Measurements from ENCODE around the gene LITAFD. TPM values are rescaled to one million over a fixed set of nuclear protein-coding genes. Genes with fewer than 3 reads are reported as not detected.

LITAFD gene
- total and polyA plus RNA-seq, 2 of the 4 experiments (the other 2 are of a cell fraction), result not detected

- CTCF ChIA-PET, result interaction anchor here (1.1 kb wide), 1 partner anchor 122 kb away, joined by 4 read pairs; no protein-coding TSS in a partner anchor
- no peak overlapping the region for H4K8ac ChIP-seq (ENCODE audit: low read depth in 2 of 2, low read length in 2 of 2)
- no peak overlapping the region for H3K56ac ChIP-seq (ENCODE audit: extremely low read depth, insufficient read depth, low read length)
- H2AK5ac ChIP-seq (ENCODE audit: low read depth, low read length), result no peak overlapping the region
- no peak overlapping the region for H4K91ac ChIP-seq (ENCODE audit: insufficient read depth, low read depth, low read length)
- 79% methylated on average over 6 of the region's 19 CpGs; no CpG with 5 or more reads in 1 of the 2 experiments for WGBS, 2 experiments (ENCODE audit: extremely low coverage in 2 of 2, insufficient read length in 1 of 2)
- no peaks in the 10 kb centered on the region for H3K27me3 ChIP-seq (ENCODE audit: control insufficient read depth, insufficient read depth, low read length)
- H3K79me1 ChIP-seq (ENCODE audit: low read depth in 1 of 2, low read length in 2 of 2), result peaks cover 3 to 56% of the 10 kb centered on the region in 2 experiments; a peak in 3 of 4 replicates
- DNase-seq (no peak), ATAC-seq (ENCODE audit: low read depth) (no peak)
- peaks cover 38% of the 10 kb centered on the region for H4K20me1 ChIP-seq (ENCODE audit: insufficient read depth, low read length)
- H4K5ac ChIP-seq (ENCODE audit: low read depth, low read length), result no peak overlapping the region
- no peak overlapping the region for H3K9ac ChIP-seq (ENCODE audit: low read depth, low read length)
- H2BK15ac ChIP-seq (ENCODE audit: low read depth, low read length), result no peak overlapping the region
- no TSS peak for BruUV-seq (replicated peaks)
- H3K4me2 ChIP-seq (ENCODE audit: low read depth, low read length), result no peak overlapping the region
- no peak overlapping the region for H3K18ac ChIP-seq (ENCODE audit: low read depth, low read length)
- no peak overlapping the region for H3K4ac ChIP-seq (ENCODE audit: low read depth, low read length)
- no peak overlapping the region for H2AK9ac ChIP-seq (replicated peaks; ENCODE audit: low read depth, low read length, poor library complexity)
- H3K4me1 ChIP-seq (ENCODE audit: control insufficient read depth, insufficient read depth, low read length), result peaks cover 27% of the 10 kb centered on the region
- no peak overlapping the region; the same call in 1 of the 2 replicates for H3K14ac ChIP-seq (replicated peaks; ENCODE audit: low read depth, low read length)
- POLR2A ChIA-PET (ENCODE audit: unreplicated experiment), result no interaction called here
- H3K4me3 ChIP-seq (ENCODE audit: insufficient read depth, low read depth, low read length), result no peak overlapping the region
- H2BK5ac ChIP-seq (ENCODE audit: low read depth, low read length, poor library complexity, severe bottlenecking), result no peak overlapping the region
- H2BK20ac ChIP-seq (ENCODE audit: low read depth, low read length), result no peak overlapping the region
- TF ChIP-seq BHLHE40 (IDR thresholded peaks at IDR 0.05; ENCODE audit: low read depth, low read length) (no peak), RFX5 (IDR thresholded peaks at IDR 0.05; ENCODE audit: low read depth, low read length) (no peak), POLR2A (IDR thresholded peaks at IDR 0.05; ENCODE audit: low read depth, low read length) (no peak), CTCF (conservative IDR thresholded peaks at IDR 0.05; ENCODE audit: low read depth, low read length) (no peak), MAFK (IDR thresholded peaks at IDR 0.05; ENCODE audit: low read depth, low read length) (no peak), MXI1 (IDR thresholded peaks at IDR 0.05; ENCODE audit: borderline replicate concordance, low read depth, low read length) (no peak), NFE2L2 (IDR thresholded peaks at IDR 0.05; ENCODE audit: low read depth, low read length) (no peak), RCOR1 (IDR thresholded peaks at IDR 0.05; ENCODE audit: insufficient replicate concordance, low read length) (no peak), SMC3 (IDR thresholded peaks at IDR 0.05; ENCODE audit: low read depth, low read length) (no peak), MAZ (IDR thresholded peaks at IDR 0.05; ENCODE audit: borderline replicate concordance, low read depth, low read length) (no peak), CHD1 (IDR thresholded peaks at IDR 0.05; ENCODE audit: low read depth, low read length) (no peak), ELK1 (IDR thresholded peaks at IDR 0.05; ENCODE audit: borderline replicate concordance, low read depth, low read length) (no peak), RAD21 (IDR thresholded peaks at IDR 0.05; ENCODE audit: low read length) (no peak), FOS (IDR thresholded peaks at IDR 0.05; ENCODE audit: low read depth, low read length) (no peak), USF2 (IDR thresholded peaks at IDR 0.05; ENCODE audit: low read depth, low read length) (no peak)
- no peak overlapping the region for H3K27ac ChIP-seq (ENCODE audit: insufficient read depth, low read length)
- H2AFZ ChIP-seq (replicated peaks; ENCODE audit: low read length, poor library complexity), result no peak overlapping the region
- in situ Hi-C loops (cut with MboI; ENCODE audit: low sequenced_read_pairs) (no loop called here), dilution Hi-C loops (cut with HindIII; ENCODE audit: low sequenced_read_pairs, unreplicated experiment) (no loop called here), intact Hi-C loops (cut with micrococcal nuclease) (loop anchor here (5.0 to 10.0 kb wide), 2 partner anchors 58 to 120 kb away; no protein-coding TSS in a partner anchor)
- H3K9me1 ChIP-seq (ENCODE audit: insufficient read depth, low read length), result peaks cover 33% of the 10 kb centered on the region
- H3K23ac ChIP-seq (ENCODE audit: low read depth, low read length), result no peak overlapping the region
- no peaks in the 10 kb centered on the region for H3K9me3 ChIP-seq (ENCODE audit: control insufficient read depth, insufficient read depth, low read length)
- peaks cover 23% of the 10 kb centered on the region for H3K36me3 ChIP-seq (ENCODE audit: control insufficient read depth, insufficient read depth, low read length)
- no peak overlapping the region for H2BK120ac ChIP-seq (ENCODE audit: low read depth, low read length)
These were observed 4.7 kb downstream of the LITAFD start for GRCh38 chr16:8886593-8887430.
